Medulla oblongata (tissue), 1 donor: ENCODE measurements around the gene PRTFDC1.
"Not testable (repeated sequence)": the region's sequence is repeated elsewhere in the genome, so short reads cannot be mapped to it uniquely, and the experiment has no call there.

Experiments
- DNase-seq: peaks from one replicate; pipeline ENCODE4 v3.0.0-alpha.2; 2015; ENCODE audit errors: extremely low spot score

Gene PRTFDC1, protein sequence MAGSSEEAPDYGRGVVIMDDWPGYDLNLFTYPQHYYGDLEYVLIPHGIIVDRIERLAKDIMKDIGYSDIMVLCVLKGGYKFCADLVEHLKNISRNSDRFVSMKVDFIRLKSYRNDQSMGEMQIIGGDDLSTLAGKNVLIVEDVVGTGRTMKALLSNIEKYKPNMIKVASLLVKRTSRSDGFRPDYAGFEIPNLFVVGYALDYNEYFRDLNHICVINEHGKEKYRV

DNA sequence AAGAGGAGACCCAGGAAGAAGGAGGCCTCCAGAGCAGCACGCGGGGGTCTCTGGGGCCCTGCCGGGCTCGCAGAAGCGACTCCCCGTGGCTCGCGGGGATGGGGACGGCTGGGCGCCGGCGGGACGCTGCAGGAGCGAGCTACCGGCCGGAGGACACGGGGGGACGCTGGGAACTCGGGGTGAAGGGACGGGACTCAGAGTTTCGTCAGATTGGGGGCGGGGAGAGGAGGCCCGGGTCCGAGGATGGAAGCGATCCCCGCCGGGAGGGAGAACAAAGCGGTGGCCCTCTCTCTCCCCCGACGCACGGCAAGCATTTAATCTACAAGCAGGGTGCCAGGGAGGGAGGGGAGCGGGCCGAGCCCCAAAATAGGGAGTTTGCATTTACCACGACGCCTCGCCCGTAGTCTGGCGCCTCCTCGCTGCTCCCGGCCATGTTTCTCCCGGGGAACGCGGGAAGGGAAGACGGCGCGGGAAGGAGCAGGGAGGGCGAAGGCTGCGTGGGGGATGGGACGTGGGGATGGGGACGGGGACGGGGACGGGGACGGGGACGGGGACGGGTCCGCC is at the start of gene PRTFDC1:
PRTFDC1 (minus strand) TSS at position 464 of the 564 bp plus-strand sequence; CDS start at position 433, 31 bp downstream.
- peak; percentile 58 for DNase-seq

DNA sequence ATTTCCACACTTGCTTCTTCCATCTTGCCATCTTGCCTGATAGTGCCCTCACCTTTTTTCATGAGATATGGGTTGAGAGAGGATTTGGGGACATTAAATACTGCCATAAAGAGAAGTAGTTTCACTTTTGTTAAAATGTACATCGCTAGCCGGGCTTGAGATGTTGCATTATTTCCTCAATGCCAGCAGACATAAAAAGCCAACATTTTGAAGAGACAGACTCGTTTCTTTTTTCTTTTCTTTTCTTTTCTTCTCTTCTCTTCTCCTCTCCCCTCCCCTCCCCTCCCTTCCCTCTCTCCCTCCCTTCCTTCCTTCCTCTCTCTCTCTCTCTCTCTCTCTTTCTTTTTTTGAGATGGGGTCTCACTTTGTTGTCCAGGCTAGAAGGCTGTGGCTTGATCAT is 45.6 kb upstream of the PRTFDC1 start:
- DNase-seq, result no peak

DNA sequence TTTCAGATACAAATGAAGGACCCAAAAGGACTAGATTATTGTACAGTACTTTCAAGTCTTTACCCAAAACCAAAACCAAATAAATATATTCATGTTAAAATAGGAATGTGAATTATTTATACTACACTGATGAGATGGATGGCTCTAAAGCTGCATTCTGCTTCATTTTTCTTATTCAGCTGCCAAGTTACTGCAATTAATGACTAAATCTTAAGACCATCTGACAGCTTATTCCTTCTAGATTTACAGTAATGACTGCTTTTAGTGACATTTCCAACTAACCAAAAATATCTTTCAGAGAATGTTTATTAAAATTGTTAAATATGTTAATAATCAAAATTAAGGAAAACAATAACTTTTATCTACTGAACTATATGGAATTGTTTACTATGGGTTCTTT is 42.7 kb upstream of the PRTFDC1 start:
- DNase-seq, result no peak

DNA sequence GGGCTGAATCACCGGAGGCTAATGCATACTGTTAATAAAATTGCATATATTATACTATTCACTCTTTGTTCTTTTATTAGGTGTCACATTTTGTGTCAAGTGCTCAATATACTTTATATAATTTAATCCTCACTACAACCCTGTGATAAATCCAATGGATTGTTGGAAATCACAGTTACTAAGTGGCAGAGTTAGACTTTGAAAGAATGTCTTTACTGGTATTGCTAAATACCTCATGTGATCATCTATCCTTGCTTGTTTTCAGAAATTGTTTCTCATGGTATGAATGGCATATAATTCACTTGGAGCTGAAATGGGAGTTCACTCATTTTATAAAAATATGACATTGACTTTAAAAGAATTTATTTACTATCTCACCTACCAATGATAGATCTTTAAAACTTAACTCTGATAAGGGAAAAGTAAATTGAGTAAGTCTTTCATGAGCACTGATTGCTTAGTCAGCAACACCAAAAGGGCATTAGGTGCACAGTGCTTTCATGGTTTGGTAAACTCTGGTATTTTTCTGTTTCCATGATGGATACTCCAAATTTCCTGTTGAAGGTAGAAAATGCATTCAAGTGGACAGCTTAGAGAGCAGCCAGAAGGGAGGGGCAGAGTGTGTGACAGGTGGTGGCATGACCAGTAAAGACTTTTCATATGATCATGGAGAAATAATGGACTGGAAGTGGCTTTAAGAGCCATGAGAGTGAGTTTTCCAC is 41.0 kb upstream of the PRTFDC1 start:
- no peak for DNase-seq

DNA sequence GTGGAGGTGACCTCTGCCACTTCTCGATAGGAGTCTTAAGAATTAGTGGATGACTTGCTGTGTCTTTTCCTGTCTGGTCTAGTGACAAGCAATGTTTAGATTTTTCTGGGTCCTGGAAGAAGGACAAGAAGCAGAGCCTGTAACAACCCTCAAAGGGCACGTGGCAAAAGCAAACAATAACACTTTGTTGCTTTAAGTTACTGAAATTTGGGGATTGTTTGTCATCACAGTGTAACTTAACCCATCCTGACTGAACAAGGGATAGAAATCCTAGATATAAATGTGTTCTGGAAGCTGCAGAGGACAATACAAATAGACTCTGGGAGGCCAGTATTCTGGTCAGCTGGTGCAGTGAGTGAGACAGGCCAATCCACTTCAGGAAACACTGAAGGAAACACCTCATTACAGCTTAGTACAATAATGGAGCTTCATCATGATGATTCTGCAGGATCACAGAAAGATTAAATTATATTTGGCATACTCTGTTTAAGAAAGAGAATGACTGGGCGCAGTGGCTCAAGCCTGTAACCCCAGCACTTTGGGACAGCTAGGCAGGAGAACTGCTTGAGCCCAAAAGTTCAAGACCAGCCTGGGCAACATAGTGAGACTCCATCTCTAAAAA is 40.2 kb upstream of the PRTFDC1 start:
- no peak for DNase-seq

DNA sequence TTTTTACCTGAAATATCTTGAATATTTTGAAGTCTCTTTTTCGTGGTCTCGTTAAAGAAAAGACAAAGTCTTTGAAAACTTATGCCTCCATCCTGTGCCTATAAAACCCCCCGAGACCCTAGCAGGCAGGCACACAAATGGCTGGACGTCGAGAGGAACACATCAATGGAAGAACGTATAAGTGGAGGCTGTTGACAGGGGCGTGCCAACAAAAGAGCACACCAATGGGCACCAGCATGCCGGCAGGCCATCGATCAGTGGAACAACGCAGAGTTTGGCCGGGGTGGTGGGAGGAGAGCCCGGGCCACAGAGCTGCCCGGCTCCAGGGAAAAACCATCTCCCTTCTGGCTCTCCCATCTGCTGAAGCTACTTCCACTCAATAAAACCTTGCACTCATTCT is 38.9 kb upstream of the PRTFDC1 start:
- no peak for DNase-seq

DNA sequence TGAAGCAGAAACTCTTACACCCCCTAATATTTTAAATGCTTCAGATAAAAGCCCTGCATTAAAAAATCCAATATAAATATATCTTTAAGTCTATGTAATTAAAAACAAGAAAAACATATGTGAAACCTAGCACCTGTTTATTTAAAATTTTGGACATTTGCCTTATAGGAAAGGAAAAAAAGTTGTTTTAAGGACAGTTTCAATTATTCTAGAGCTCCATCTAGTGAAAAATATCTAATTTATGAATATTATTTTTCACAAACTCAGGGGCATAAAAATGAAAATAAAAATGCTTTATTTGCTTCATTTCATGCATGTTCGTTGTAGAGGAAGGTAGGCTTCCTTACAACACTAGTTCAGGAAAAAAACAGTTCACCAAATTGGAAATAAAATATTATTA is 37.5 kb upstream of the PRTFDC1 start:
- DNase-seq, result no peak

DNA sequence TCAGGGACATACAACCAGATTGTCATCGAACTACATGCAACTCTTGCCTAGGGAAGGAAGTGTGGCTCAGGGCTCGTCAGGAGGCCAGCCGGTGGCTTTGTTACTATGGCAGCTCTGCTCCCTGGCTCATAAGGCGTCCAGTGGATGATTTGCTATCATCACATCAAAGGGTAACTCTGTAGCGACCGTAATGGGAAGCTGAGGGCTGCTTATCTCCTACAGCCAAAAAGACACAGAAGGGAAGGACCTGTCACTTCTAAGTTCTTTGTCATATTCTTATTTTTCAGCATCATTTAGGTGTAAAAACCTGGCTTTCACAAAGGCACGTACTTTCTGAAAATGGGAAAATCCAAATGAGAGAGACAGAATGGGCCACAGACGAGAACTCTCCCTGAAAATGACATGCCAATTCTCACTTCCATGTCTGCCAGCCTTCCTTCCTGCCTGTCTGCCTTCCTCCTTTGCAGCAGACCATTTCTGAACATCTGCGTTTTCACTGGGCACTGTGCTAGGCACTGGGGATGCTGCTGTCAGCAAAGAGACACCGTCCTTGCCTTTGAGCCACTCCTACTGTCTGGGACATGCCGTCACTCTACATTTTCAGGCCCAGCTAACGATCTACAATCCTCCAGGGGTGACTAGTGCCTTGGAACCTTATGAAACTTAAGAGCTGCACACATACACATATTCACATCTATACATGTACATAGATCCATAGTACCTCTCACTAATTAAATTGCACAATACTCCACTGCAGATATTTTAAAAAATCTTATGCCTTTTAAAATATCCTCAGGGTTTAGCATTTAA is 36.6 kb upstream of the PRTFDC1 start:
- DNase-seq, result peak; percentile 51

DNA sequence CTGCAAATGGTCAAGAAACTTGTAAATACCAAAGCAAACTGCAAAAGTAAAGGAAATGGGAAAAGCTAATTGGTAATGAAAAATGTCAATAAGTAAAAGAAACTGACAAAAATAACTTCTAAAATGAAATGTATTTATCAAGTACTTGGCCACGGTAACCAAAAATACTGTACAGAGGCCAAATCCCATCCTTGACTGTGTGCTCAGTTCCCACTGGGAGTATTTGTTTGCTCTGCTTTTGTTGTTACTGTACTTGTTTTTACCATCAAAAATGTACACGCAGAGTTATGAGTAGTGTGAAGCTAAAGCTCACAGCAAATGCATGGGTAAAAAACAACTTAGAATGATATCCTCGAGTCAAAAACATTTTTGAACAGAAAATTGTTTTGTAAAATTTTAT is 32.5 kb upstream of the PRTFDC1 start:
- DNase-seq, result no peak

DNA sequence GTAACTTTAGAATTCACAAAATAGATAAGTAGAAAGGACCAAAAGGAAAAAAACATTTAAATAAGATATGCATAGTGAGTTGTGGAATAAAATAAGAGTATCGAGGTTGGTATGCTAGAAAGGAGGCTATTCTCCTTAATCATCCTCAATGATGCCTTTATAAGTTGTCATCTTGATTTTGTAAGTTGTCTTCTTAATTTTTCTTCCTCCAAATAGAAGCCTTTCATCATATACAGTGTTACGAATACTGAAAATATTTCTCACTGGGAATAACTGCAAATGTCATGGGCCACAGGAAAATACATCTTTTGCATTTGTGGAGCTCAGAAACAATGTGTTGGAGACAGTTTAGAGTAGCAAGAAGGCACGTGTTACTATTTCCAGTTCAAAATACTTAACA is 31.5 kb upstream of the PRTFDC1 start:
- DNase-seq, result no peak

DNA sequence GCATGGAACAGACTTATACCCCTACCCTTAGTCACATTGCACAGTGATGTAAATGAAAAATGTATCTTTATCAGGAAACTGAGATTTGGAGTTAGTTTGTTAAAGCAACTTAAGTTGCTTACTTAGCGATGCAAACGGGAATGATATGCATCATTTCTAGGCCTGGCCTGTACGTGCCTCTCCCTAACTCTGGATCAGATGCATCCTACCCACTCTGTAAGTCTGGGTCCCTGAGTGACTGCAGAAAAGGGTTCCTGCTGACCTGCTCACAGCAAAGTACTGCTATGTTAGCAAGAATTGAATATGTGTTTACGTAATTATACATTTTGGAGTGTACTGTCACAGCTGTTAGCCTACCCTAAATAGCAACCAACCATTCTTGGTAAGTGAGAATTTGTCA is 30.7 kb upstream of the PRTFDC1 start:
- no peak for DNase-seq

DNA sequence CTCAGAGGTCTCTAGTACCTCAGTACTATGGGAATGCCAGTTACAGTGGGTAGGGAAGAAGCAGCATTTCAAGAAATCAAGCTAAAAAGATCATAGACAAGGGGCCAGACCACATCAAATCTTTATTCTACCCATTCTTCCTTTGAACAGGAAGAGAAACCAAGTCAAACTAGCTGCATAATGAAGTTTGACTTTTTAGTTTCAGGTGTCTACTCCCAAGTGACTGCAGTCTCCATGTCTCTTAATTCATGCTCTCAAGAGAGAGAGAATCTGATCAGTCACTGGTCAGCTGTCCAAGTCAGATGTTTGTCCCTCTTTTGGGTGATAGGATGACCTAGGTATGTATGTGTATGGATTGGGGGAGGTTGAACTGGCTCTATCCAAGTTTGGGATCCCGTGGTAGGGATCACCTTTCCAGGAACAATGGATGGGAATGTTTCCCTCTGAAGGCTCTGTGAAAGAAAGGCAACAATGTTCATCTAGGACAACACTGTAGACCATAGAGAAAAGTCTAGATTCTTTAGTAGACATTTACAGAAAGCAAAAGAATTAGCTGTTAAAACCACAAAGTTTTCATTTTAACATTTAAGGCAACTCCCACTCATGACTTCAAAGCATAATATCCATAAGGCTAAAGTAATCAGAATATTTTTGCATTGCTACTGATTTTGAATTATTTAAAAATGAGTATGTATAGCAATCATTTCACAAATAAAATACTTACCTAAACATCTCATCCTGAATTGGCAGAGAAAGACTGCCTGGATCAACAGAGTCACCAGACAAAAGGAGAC is 30.1 kb upstream of the PRTFDC1 start:
- no peak for DNase-seq

DNA sequence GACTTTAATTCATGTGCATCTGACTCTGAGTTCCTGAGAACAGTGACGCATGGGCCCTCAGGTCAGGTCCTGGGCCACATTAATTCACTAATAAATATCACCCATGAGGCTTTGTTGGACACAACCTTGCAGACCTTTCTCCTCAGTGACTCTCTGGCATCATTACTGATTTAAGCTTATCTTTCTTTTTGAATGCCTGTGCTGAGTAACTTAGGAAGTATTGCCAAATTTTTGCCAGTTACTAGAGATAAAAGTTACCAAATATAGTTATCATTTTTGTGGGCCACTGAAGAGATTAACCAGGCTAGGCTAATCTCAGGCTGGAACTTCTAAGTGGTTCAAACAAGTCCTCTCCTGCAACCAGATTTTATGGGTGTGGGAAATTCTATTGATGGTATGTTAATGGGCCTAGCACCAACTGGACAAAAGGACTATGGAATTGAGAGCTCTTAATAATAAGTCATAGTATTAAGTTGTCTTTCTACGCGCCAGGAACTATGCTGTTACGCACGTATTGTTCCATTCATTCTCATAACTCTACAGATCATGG is 28.8 kb upstream of the PRTFDC1 start:
- DNase-seq, result no peak

DNA sequence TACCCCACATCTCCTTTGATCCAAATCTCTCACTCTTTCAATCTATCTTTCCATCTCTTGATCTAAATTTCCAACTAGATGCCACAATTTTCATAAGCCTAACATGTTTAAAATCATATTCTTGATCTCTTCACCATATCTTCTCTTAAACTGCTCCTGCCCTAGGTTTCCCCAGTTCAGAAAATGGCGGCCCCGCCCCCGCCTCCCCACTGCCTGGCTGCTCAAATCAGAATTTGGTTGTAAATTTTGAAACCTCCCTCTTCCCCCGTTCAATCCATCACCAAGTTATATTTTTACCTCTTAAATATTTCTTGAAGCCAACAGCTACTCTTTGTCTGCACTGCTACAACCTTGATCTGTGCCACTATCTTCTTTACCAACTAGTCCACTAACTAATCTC is 27.3 kb upstream of the PRTFDC1 start:
- no peak for DNase-seq

DNA sequence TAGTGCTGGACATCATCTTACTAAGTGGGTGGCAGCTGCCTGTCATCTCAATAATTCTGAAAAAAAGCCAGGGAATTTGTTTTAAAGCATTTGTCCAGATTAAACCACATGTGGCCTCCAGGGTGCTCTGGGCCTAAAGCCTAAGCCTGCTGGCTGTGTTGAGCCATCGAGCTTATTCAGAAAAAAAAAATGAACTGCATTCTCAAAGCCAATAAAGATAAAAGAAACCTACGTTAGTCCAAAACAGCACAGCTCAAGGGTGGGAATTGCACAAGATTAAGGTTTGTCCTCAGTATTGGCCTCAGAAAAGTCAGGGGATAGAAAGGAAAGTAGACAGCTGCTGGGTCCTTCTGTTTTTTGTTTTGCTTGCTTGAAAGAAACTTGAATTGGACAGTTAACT is 22.6 kb upstream of the PRTFDC1 start:
- peak; percentile 26 for DNase-seq

DNA sequence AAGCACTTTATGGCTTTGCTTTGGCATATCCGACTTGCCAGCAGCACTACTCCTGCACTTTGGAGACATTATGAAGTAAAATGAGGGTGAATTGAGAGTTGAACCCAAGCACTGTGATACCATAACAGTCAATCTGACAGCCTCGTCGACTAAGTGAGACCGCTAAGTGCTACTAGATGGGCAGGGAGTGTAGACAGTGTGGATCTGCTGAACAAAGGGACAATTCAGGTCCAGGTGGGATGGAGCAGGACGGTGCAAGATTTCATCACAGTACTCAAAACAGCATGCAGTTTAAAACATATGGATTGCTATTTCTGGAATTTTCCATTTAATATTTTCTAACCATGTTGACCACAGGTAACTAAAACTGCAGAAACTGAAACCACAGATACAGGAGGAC is 20.8 kb upstream of the PRTFDC1 start:
- no peak for DNase-seq

DNA sequence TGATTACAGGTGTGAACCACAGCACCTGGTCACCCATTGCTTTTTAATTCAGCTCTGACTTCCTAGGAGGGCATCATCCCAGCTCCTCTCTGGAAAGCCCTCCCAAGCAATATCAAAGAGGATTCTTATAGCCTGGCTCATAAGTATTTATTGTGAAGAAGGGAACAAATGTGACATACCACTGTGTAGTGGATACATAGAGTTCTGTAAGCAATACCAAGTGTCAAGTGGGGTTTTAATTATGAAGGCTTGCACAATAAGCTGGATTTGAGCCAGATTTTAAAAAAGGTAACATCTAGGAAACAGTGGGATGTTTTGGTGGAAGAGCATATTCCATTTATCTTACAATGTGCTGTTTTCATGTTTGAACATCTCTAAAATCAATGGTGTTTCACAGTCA is 19.0 kb upstream of the PRTFDC1 start:
- DNase-seq, result no peak

DNA sequence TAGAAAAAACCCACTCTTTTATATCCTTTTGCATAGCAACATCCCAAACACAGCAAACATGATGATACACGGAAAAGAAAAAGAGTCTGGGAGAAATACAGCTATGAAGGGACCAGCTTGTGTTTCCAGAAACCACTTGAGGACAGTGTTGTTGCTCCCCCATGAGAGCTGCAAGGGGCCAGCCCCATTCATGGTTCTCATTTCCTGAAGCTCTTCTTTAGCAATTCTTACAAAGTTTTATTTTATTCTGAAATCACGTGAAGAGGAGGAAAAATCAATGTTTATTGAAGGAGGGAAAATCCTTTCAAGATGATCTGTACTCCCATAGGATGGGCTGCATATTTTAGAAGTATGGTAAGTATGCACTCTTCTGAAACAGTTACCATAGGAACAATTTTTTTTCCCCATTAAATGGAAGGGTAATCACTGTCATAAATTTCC is 17.5 kb upstream of the PRTFDC1 start:
- no peak for DNase-seq

DNA sequence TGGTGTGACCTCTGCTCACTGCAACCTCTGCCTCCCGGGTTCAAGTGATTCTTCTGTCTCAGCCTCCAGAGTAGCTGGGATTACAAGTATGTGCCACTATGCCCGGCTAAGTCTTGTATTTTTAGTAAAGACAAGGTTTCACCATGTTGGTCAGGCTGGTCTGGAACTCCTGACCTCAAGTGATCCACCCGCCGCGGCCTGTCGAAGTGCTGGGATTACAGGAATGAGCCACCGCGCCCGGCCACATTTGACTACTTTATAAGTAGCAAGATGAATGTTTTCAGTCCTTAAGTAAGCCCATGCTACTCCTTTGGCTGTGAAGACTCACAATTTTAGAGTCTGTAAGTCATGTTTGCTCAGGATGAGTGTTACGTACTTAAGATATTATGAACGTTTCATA is 16.5 kb upstream of the PRTFDC1 start:
- DNase-seq, result not testable (repeated sequence)

DNA sequence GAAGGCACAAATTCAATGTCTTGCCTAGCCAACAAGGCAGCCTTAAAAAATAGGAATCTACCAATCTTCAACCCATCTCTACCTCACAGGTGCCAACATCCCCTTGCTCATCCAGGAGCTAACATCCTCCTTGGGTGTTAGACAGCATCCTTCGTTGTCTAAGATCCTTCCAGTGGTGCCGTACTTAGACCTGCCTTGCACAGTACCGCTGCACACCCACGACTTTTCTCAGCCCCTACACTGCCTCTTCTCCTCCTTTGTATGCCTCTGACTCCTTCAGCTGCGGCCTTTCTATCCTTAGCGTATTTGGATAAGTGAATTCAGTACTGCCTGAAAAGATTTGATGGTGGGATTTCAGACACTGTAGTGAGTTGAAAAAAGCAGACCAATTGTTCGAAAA is 15.9 kb upstream of the PRTFDC1 start:
- no peak for DNase-seq

DNA sequence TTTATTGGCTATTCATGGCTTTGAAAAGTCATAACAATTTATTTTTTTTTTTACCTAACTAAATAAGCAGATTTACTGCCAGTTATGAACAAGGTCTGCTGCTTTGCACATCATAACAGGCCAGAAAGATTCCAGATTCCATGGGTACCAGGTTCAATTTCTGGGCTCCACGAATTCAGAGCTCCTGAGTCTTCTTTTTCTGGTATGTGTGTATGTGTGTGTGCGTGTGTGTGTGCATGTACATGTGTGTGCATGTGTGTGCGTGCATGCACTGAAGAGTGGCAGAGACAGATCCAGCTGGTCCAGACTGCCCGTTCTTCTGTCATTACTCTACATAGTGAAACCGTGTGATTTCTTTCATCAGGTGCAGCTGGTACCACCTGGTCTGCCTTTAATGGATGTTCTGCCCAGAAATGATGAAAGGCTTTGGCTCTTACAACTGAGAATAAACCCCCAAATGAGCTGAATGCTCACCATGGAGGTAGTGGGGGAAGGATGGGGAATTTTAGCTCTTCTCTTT is 14.6 kb upstream of the PRTFDC1 start:
- DNase-seq, result no peak
